ENCODE results near the gene KCNAB2. TPM values are rescaled to one million over a fixed set of nuclear protein-coding genes. Genes with fewer than 3 reads are reported as not detected.
A peak's percentile ranks its signal among the peaks of the same experiment; 100 is the strongest.

The KCNAB2 gene
- total and polyA plus RNA-seq, 2 experiments from 2014 or later = 3.9 to 4.8 TPM

- Histone ChIP-seq H3F3A (ENCODE audit: insufficient read depth) (peaks cover 16% of the 10 kb centered on the region), H3K9me2 (ENCODE audit: insufficient read depth) (no peaks in the 10 kb centered on the region), H3K4me3 (no peak overlapping the region), H4K20me1 (ENCODE audit: insufficient read depth) (no peaks in the 10 kb centered on the region), H3K4me1 (ENCODE audit: insufficient read depth) (0 out of 2 replicates have a peak, but pooled peaks cover 9% of the 10 kb centered on the region), H3K27me3 (replicated peaks; ENCODE audit: insufficient read depth) (no peaks in the 10 kb centered on the region), H3K27ac (no peak overlapping the region), H2AFZ (no peak overlapping the region), H3K79me2 (ENCODE audit: insufficient read depth) (no peaks in the 10 kb centered on the region), H3K9ac (no peak overlapping the region), H3K4me2 (ENCODE audit: unreplicated experiment) (no peak overlapping the region), H3K36me3 (ENCODE audit: low read depth) (no peaks in the 10 kb centered on the region), H3K9me3 (ENCODE audit: low read depth) (no peaks in the 10 kb centered on the region)
- no peak for TF ChIP-seq EZH2 (IDR thresholded peaks at IDR 0.05; ENCODE audit: insufficient read depth, poor library complexity, severe bottlenecking)
- no peak for TF ChIP-seq EZH2phosphoT487 (IDR thresholded peaks at IDR 0.05; ENCODE audit: insufficient read depth, low read depth)
- in situ Hi-C loops (cut with MboI) = no loop called here
- WGBS, 2 experiments (ENCODE audit: low coverage in 1 of 2, low lambda C conversion rate in 2 of 2, missing lambda C conversion rate in 2 of 2) = 29 to 31% methylated on average over 10 of the region's 10 CpGs
- peak; percentile 44 for DNase-seq
Measured at GRCh38 chr1:6082430-6082971, 36.8 kb downstream of the KCNAB2 start.

DNA sequence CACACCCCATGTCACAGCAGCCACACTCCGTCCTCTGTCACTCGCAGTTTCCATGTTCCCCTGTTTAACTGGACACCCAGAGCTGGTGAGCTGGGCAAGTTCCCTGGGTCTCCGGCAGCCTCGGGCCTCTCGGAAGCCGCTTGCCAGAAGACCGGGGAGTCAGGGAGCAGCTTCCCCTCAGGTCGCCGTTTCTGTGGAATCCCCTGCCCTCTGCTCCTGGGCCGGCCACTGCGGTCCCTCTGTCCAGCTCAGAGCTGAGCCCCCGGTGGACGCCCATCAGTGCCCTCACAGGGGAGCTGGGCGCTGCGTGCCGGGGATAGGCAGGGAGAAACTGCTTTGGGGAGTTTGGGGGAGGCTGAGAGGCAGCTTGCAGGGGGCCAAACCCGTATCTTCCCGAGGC lies 37.7 kb downstream of the KCNAB2 start:
- DNase-seq = no peak

DNA sequence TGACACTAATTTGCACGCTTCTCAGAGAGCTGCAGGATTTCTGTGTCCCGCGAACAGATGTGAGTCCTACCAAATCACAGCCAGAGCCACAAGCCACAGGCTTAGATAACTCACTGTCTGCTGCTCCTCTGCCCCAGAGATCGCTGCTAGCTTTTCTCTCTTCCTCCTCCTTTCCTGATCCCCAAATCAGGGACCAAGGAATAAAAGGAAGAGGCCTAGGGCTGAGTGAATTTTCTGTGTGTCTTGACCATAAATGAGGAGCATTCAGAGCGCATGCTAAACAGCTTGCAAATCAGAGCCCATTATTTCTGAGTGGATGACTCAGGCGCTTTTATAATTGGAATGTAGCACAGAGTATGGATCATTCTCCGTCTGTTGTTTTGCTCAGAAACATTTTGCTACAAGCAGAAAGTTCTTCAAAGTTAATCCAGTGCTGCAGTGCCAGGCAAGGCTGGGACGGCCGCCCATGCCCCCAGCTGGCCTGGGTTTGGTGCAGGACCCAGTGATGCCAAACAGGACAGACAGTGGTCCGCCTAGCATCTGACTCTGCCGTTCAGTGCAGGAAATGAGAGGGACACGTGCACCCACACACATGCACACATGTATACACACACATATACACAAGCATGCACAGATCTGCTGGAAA lies 38.2 kb downstream of the KCNAB2 start:
- peaks cover 16% of the 10 kb centered on the region for H3F3A ChIP-seq (ENCODE audit: insufficient read depth)
- no peaks in the 10 kb centered on the region for H3K79me2 ChIP-seq (ENCODE audit: insufficient read depth)
- H3K27ac ChIP-seq = no peak overlapping the region; the same call in 1 of the 2 replicates
- peak overlapping the region; percentile 46 for H2AFZ ChIP-seq
- 0 out of 2 replicates have a peak overlapping the region, but pooled peaks have one; percentile 1 for H3K9ac ChIP-seq
- H3K27me3 ChIP-seq (replicated peaks; ENCODE audit: insufficient read depth) = no peaks in the 10 kb centered on the region
- no peak for TF ChIP-seq EZH2 (IDR thresholded peaks at IDR 0.05; ENCODE audit: insufficient read depth, poor library complexity, severe bottlenecking)
- TF ChIP-seq EZH2phosphoT487 (IDR thresholded peaks at IDR 0.05; ENCODE audit: insufficient read depth, low read depth) = no peak
- no peaks in the 10 kb centered on the region for H3K9me3 ChIP-seq (ENCODE audit: low read depth)
- peak; percentile 80 for DNase-seq
- H3K4me3 ChIP-seq = peak overlapping the region; percentile 29; the same call in 1 of the 2 replicates
- 0 out of 2 replicates have a peak, but pooled peaks cover 9% of the 10 kb centered on the region for H3K4me1 ChIP-seq (ENCODE audit: insufficient read depth)
- in situ Hi-C loops (cut with MboI) = no loop called here
- H3K36me3 ChIP-seq (ENCODE audit: low read depth) = no peaks in the 10 kb centered on the region
- 3 to 5% methylated on average over 12 of the region's 12 CpGs for WGBS, 2 experiments (ENCODE audit: low coverage in 1 of 2, low lambda C conversion rate in 2 of 2, missing lambda C conversion rate in 2 of 2)
- no peaks in the 10 kb centered on the region for H4K20me1 ChIP-seq (ENCODE audit: insufficient read depth)
- H3K4me2 ChIP-seq (ENCODE audit: unreplicated experiment) = peak overlapping the region; percentile 47
- H3K9me2 ChIP-seq (ENCODE audit: insufficient read depth) = no peaks in the 10 kb centered on the region

More for the DNA sequence above, 37.7 kb downstream of the KCNAB2 start:
- Histone ChIP-seq H3K79me2 (ENCODE audit: insufficient read depth) (no peaks in the 10 kb centered on the region), H3F3A (ENCODE audit: insufficient read depth) (peaks cover 16% of the 10 kb centered on the region), H3K4me1 (ENCODE audit: insufficient read depth) (0 out of 2 replicates have a peak, but pooled peaks cover 9% of the 10 kb centered on the region), H3K4me3 (no peak overlapping the region), H3K9me2 (ENCODE audit: insufficient read depth) (no peaks in the 10 kb centered on the region), H3K36me3 (ENCODE audit: low read depth) (no peaks in the 10 kb centered on the region), H2AFZ (peak overlapping the region; percentile 46; the same call in 1 of the 2 replicates), H3K9me3 (ENCODE audit: low read depth) (no peaks in the 10 kb centered on the region), H4K20me1 (ENCODE audit: insufficient read depth) (no peaks in the 10 kb centered on the region), H3K9ac (no peak overlapping the region), H3K27ac (no peak overlapping the region), H3K4me2 (ENCODE audit: unreplicated experiment) (peak overlapping the region; percentile 47), H3K27me3 (replicated peaks; ENCODE audit: insufficient read depth) (no peaks in the 10 kb centered on the region)
- 18 to 20% methylated on average over 15 to 18 of the region's 18 CpGs for WGBS, 2 experiments (ENCODE audit: low coverage in 1 of 2, low lambda C conversion rate in 2 of 2, missing lambda C conversion rate in 2 of 2)
- in situ Hi-C loops (cut with MboI) = no loop called here
- TF ChIP-seq EZH2 (IDR thresholded peaks at IDR 0.05; ENCODE audit: insufficient read depth, poor library complexity, severe bottlenecking) = no peak
- TF ChIP-seq EZH2phosphoT487 (IDR thresholded peaks at IDR 0.05; ENCODE audit: insufficient read depth, low read depth) = no peak

- DNase-seq = no peak
- Histone ChIP-seq H3K79me2 (ENCODE audit: insufficient read depth) (no peaks in the 10 kb centered on the region), H3K4me1 (ENCODE audit: insufficient read depth) (0 out of 2 replicates have a peak, but pooled peaks cover 9% of the 10 kb centered on the region), H3F3A (ENCODE audit: insufficient read depth) (peaks cover 16% of the 10 kb centered on the region), H3K27me3 (replicated peaks; ENCODE audit: insufficient read depth) (no peaks in the 10 kb centered on the region), H3K9ac (no peak overlapping the region), H3K4me2 (ENCODE audit: unreplicated experiment) (no peak overlapping the region), H3K27ac (no peak overlapping the region), H2AFZ (no peak overlapping the region), H3K9me3 (ENCODE audit: low read depth) (no peaks in the 10 kb centered on the region), H3K4me3 (no peak overlapping the region), H3K9me2 (ENCODE audit: insufficient read depth) (no peaks in the 10 kb centered on the region), H4K20me1 (ENCODE audit: insufficient read depth) (no peaks in the 10 kb centered on the region), H3K36me3 (ENCODE audit: low read depth) (no peaks in the 10 kb centered on the region)
- in situ Hi-C loops (cut with MboI) = no loop called here
- no peak for TF ChIP-seq EZH2 (IDR thresholded peaks at IDR 0.05; ENCODE audit: insufficient read depth, poor library complexity, severe bottlenecking)
- TF ChIP-seq EZH2phosphoT487 (IDR thresholded peaks at IDR 0.05; ENCODE audit: insufficient read depth, low read depth) = no peak
- 52 to 57% methylated on average over 17 to 18 of the region's 18 CpGs for WGBS, 2 experiments (ENCODE audit: low coverage in 1 of 2, low lambda C conversion rate in 2 of 2, missing lambda C conversion rate in 2 of 2)
Measured at GRCh38 chr1:6084781-6085495, 39.2 kb downstream of the KCNAB2 start.

Measured in GM23248 (cell line).